Hematopoietic multipotent progenitor cell (in vitro differentiated cells): ENCODE data around the gene IL10RB. TPM values are rescaled to one million over a fixed set of nuclear protein-coding genes. Genes with fewer than 3 reads are reported as not detected.
A peak's percentile ranks its signal among the peaks of the same experiment; 100 is the strongest.

Source experiments
- DNase-seq, 3 donors: peaks; one replicate each; pipeline ENCODE4 v3.0.0-alpha.2; 2011 to 2015; ENCODE audit warnings: low read depth in 2 of 3, low spot score in 2 of 3
- total RNA-seq: library from RNA; depleted of rRNA; stranded (reverse); fragments of >200 nt; gene quantifications from one replicate; pipeline ENCODE4 v1.2.3, GENCODE V29; 2012

The IL10RB gene
- total RNA-seq, 1 donor = 19.9 TPM

- DNase-seq = peak; percentile 65 to 79 (median 77)
These were observed 59.3 kb downstream of the IL10RB start for GRCh38 chr21:33325222-33326067.

- no peak for DNase-seq
These were observed 61.2 kb downstream of the IL10RB start for GRCh38 chr21:33327326-33327725.

- no peak for DNase-seq
These were observed 61.7 kb downstream of the IL10RB start for GRCh38 chr21:33327792-33328433.

- DNase-seq = no peak
These were observed 64.6 kb downstream of the IL10RB start for GRCh38 chr21:33330726-33331125.

- no peak for DNase-seq
These were observed 66.0 kb downstream of the IL10RB start for GRCh38 chr21:33332143-33332542.

GRCh38 chr21:33334191-33334590 is 68.0 kb downstream of the IL10RB start:
- DNase-seq = no peak

GRCh38 chr21:33334824-33335223 is 68.7 kb downstream of the IL10RB start:
- no peak for DNase-seq

- no peak for DNase-seq
These were observed 73.0 kb downstream of the IL10RB start for GRCh38 chr21:33339135-33339534.

- no peak for DNase-seq
These were observed 73.8 kb downstream of the IL10RB start for GRCh38 chr21:33339918-33340317.

- no peak for DNase-seq
These were observed 79.6 kb downstream of the IL10RB start for GRCh38 chr21:33345751-33346238.

Other genes starting within 250 kb of the IL10RB start
- under 0.01 TPM for gene OLIG2, start 240.4 kb upstream of the IL10RB start, total RNA-seq
- 0.27 TPM for gene OLIG1, start 196.2 kb upstream of the IL10RB start, total RNA-seq
- 9.2 TPM for gene IFNAR2, start 36.4 kb upstream of the IL10RB start, total RNA-seq
- gene IFNAR1, start 58.6 kb downstream of the IL10RB start, total RNA-seq = 4.6 TPM
- gene IFNGR2, start 137.0 kb downstream of the IL10RB start, total RNA-seq = 31.8 TPM
- 11.6 TPM for gene TMEM50B, start 213.6 kb downstream of the IL10RB start, total RNA-seq
- 0.54 TPM for gene DNAJC28, start 225.3 kb downstream of the IL10RB start, total RNA-seq